Measurements from ENCODE around the gene ROPN1B. TPM values are rescaled to one million over a fixed set of nuclear protein-coding genes. Genes with fewer than 3 reads are reported as not detected.

Gene ROPN1B
- total and polyA plus RNA-seq, 2 of the 8 experiments (the other 6 are each of a cell fraction or from before 2014, with no cell fraction given) = 0.30 TPM; not detected in 1

- Histone ChIP-seq H3K23ac (ENCODE audit: insufficient read length) (no peak overlapping the region), H3K27ac (ENCODE audit: low read depth, low read length) (no peak overlapping the region), H2BK120ac (replicated peaks; ENCODE audit: low read depth, low read length) (no peak overlapping the region), H3K9me3 (ENCODE audit: insufficient read depth in 2 of 2, low read depth in 1 of 2, low read length in 1 of 2) (peaks cover 0 to 3% of the 10 kb centered on the region in 2 experiments; a peak in 1 of 4 replicates), H4K5ac (ENCODE audit: insufficient read length, low read depth, low read length) (no peak overlapping the region), H2BK20ac (ENCODE audit: low read length) (no peak overlapping the region), H3K36me3 (ENCODE audit: control insufficient read depth in 2 of 4, insufficient read depth in 4 of 4, low read length in 3 of 4) (peaks cover 0 to 3% (median 0%) of the 10 kb centered on the region in 4 experiments; a peak in 3 of 8 replicates), H4K20me1 (replicated peaks in 1 of 2; ENCODE audit: control insufficient read depth in 1 of 2, insufficient read depth in 2 of 2, low read length in 2 of 2) (peaks cover 0 to 4% of the 10 kb centered on the region in 2 experiments), H2BK5ac (ENCODE audit: low read depth, low read length) (no peak overlapping the region), H2BK12ac (ENCODE audit: low read depth, low read length) (no peak overlapping the region), H3K23me2 (ENCODE audit: low read depth, low read length) (no peaks in the 10 kb centered on the region), H3K79me1 (ENCODE audit: low read depth, low read length) (no peaks in the 10 kb centered on the region), H4K8ac (ENCODE audit: extremely low read depth, insufficient read depth, low read length) (no peak overlapping the region), H3K56ac (replicated peaks; ENCODE audit: insufficient read length, low read depth, low read length) (no peak overlapping the region), H4K91ac (replicated peaks; ENCODE audit: insufficient read length, low read length) (no peak overlapping the region), H3K79me2 (ENCODE audit: control insufficient read depth in 1 of 2, insufficient read depth in 2 of 2, low read length in 2 of 2) (no peaks in the 10 kb centered on the region), H2BK15ac (ENCODE audit: low read length) (no peak overlapping the region), H3K18ac (ENCODE audit: extremely low read depth, low read length) (no peak overlapping the region), H3K14ac (ENCODE audit: insufficient read length) (no peak overlapping the region), H3K4me3 (ENCODE audit: extremely low read depth in 1 of 4, insufficient read depth in 2 of 4, low read depth in 3 of 4, low read length in 4 of 4) (no peak overlapping the region), H2AFZ (ENCODE audit: low read length) (no peak overlapping the region), H3K4me2 (ENCODE audit: insufficient read depth in 1 of 2, low read depth in 2 of 2, low read length in 2 of 2) (no peak overlapping the region), H3K27me3 (replicated peaks in 1 of 4; ENCODE audit: control insufficient read depth in 3 of 4, extremely low read depth in 1 of 4, insufficient read depth in 3 of 4, low read length in 3 of 4) (no peaks in the 10 kb centered on the region), H3K4me1 (replicated peaks in 1 of 4; ENCODE audit: control insufficient read depth in 3 of 4, insufficient read depth in 4 of 4, low read length in 3 of 4) (no peaks in the 10 kb centered on the region), H2AK5ac (ENCODE audit: low read depth, low read length) (no peak overlapping the region), H3K4ac (replicated peaks; ENCODE audit: insufficient read length, low read depth, low read length) (no peak overlapping the region), H3K9ac (replicated peaks in 1 of 4; ENCODE audit: extremely low read depth in 1 of 4, low read depth in 3 of 4, low read length in 3 of 4) (no peak overlapping the region)
- CTCF ChIA-PET (ENCODE audit: partially characterized antibody) = interaction anchor here (0.9 to 1.7 kb wide), 3 partner anchors 19 to 76 kb away, joined by 4 read pairs; no protein-coding TSS in a partner anchor
- POLR2A ChIA-PET (ENCODE audit: partially characterized antibody) = no interaction called here
- 73% methylated on average over 3 of the region's 3 CpGs; no CpG with 5 or more reads in 1 of the 2 experiments for WGBS, 2 experiments (ENCODE audit: extremely low coverage in 1 of 2, insufficient coverage in 1 of 2, insufficient read length in 1 of 2, insufficient replicate concordance in 2 of 2, low coverage in 1 of 2, low lambda C conversion rate in 2 of 2, missing lambda C conversion rate in 1 of 2)
- DNase-seq (ENCODE audit: low read depth in 1 of 2, low spot score in 2 of 2) = no peak
- FAIRE-seq = no peak
- TF ChIP-seq TCF12 (IDR thresholded peaks at IDR 0.05; ENCODE audit: low read depth, low read length) (no peak), ATF2 (IDR thresholded peaks at IDR 0.05; ENCODE audit: low read length) (no peak), CBX8 (IDR thresholded peaks at IDR 0.05; ENCODE audit: borderline replicate concordance, low read depth, low read length) (no peak), TAF1 (IDR thresholded peaks at IDR 0.05; ENCODE audit: low read depth, low read length) (no peak)
Measured at GRCh38 chr3:126005951-126006350, 37.0 kb downstream of the ROPN1B start.
